NCI-H2107 treated with DMSO at 0.1 percent for 48 hours (cell line): ENCODE measurements around the gene ZNF169.
"Not testable (repeated sequence)": the region's sequence is repeated elsewhere in the genome, so short reads cannot be mapped to it uniquely, and the experiment has no call there.

Experiments
- DNase-seq: peaks from one replicate; lab custom pipeline; 2025; ENCODE audit not compliant: unreplicated experiment; lab: John Stamatoyannopoulos, UW

Gene ZNF169

GRCh38 chr9:94286116-94286515 lies 27.0 kb downstream of the ZNF169 start:
- no peak for DNase-seq

- no peak for DNase-seq
Measured at GRCh38 chr9:94287877-94288513, 28.9 kb downstream of the ZNF169 start.

- no peak for DNase-seq
Measured at GRCh38 chr9:94289691-94290090, 30.6 kb downstream of the ZNF169 start.

GRCh38 chr9:94298949-94299599 lies 40.0 kb downstream of the ZNF169 start:
- DNase-seq: no peak

GRCh38 chr9:94300470-94301301 lies 41.6 kb downstream of the ZNF169 start:
- no peak for DNase-seq

GRCh38 chr9:94301583-94301982 lies 42.5 kb downstream of the ZNF169 start:
- no peak for DNase-seq

GRCh38 chr9:94302426-94302825 lies 43.3 kb downstream of the ZNF169 start:
- no peak for DNase-seq

GRCh38 chr9:94303321-94303720 lies 44.2 kb downstream of the ZNF169 start:
- no peak for DNase-seq

- DNase-seq: not testable (repeated sequence)
Measured at GRCh38 chr9:94315034-94315984, 56.2 kb downstream of the ZNF169 start.

- DNase-seq: not testable (repeated sequence)
Measured at GRCh38 chr9:94316236-94316635, 57.1 kb downstream of the ZNF169 start.

- DNase-seq: not testable (repeated sequence)
Measured at GRCh38 chr9:94317949-94318657, 59.0 kb downstream of the ZNF169 start.

- not testable (repeated sequence) for DNase-seq
Measured at GRCh38 chr9:94322342-94322940, 63.3 kb downstream of the ZNF169 start.

- not testable (repeated sequence) for DNase-seq
Measured at GRCh38 chr9:94323153-94323798, 64.2 kb downstream of the ZNF169 start.

- DNase-seq: not testable (repeated sequence)
Measured at GRCh38 chr9:94325583-94325982, 66.5 kb downstream of the ZNF169 start.

- DNase-seq: not testable (repeated sequence)
Measured at GRCh38 chr9:94328544-94328943, 69.4 kb downstream of the ZNF169 start, which contains the start of gene NUTM2F. Gene NUTM2F (minus strand): TSS chr9:94328644. CDS start chr9:94328623, 21 bp downstream.

GRCh38 chr9:94336445-94336844 lies 77.3 kb downstream of the ZNF169 start:
- not testable (repeated sequence) for DNase-seq

GRCh38 chr9:94338723-94339122 lies 79.6 kb downstream of the ZNF169 start:
- DNase-seq: not testable (repeated sequence)

GRCh38 chr9:94339657-94340056 lies 80.6 kb downstream of the ZNF169 start:
- DNase-seq: not testable (repeated sequence)

- DNase-seq: not testable (repeated sequence)
Measured at GRCh38 chr9:94340750-94341149, 81.7 kb downstream of the ZNF169 start.
